AG09319 (cell line): ENCODE data around the gene C1QTNF1.

Source experiments
- DNase-seq: peaks from one replicate; pipeline ENCODE4 v3.0.0-alpha.2; 2010; ENCODE audit warnings: low read depth; ENCODE audit errors: extremely low read depth
- CTCF ChIP-seq: IDR thresholded peaks from 2 replicates; pipeline ENCODE4 v1.5.1; 2011; ENCODE audit warnings: low read depth, mild to moderate bottlenecking, inconsistent platforms, low read length, moderate library complexity

C1QTNF1 gene

GRCh38 chr17:78979780-78980623 is 44.0 kb upstream of the C1QTNF1 start, which contains the start of gene LGALS3BP:
Gene LGALS3BP, minus strand, starts transcription at chr17:78979923. Its CDS starts 2,732 bp downstream, at chr17:78977191.
- peak; percentile 29 for DNase-seq
- no peak for TF ChIP-seq CTCF

GRCh38 chr17:78980624-78980972 is 43.4 kb upstream of the C1QTNF1 start:
- no peak for DNase-seq
- no peak for TF ChIP-seq CTCF

- no peak for TF ChIP-seq CTCF
- no peak for DNase-seq
These were observed 42.7 kb upstream of the C1QTNF1 start for GRCh38 chr17:78981010-78981888.

GRCh38 chr17:78985395-78985794 is 38.6 kb upstream of the C1QTNF1 start:
- no peak for TF ChIP-seq CTCF
- DNase-seq = no peak

GRCh38 chr17:78986048-78986648 is 37.8 kb upstream of the C1QTNF1 start:
- no peak for DNase-seq
- peak; percentile 20 for TF ChIP-seq CTCF

GRCh38 chr17:78986649-78987328 is 37.2 kb upstream of the C1QTNF1 start:
- no peak for DNase-seq
- no peak for TF ChIP-seq CTCF
